Sigmoid colon (tissue), 7 donors: ENCODE data around the gene PEX26. TPM values are rescaled to one million over a fixed set of nuclear protein-coding genes. Genes with fewer than 3 reads are reported as not detected.
"Not testable (repeated sequence)": the region's sequence is repeated elsewhere in the genome, so short reads cannot be mapped to it uniquely, and the experiment has no call there.

Experiments
- DNase-seq: peaks from one replicate; pipeline ENCODE4 v3.0.0-alpha.2; 2019
- H3K27ac ChIP-seq, 4 donors: fragments of 200-600 bp; sonication (generic); one replicate each; pipeline ENCODE4 v1.5.1; 2016 to 2019; ENCODE audit warnings: mild to moderate bottlenecking in 1 of 4
- H3K27me3 ChIP-seq, 3 donors: fragments of 200-600 bp; sonication (generic); one replicate each; pipeline ENCODE4 v1.5.1; 2019; ENCODE audit warnings: mild to moderate bottlenecking in 1 of 3
- H3K36me3 ChIP-seq, 4 donors: fragments of 200-600 bp; sonication (generic); one replicate each; pipeline ENCODE4 v1.5.1; 2016 to 2019
- H3K4me1 ChIP-seq, 4 donors: fragments of 200-600 bp; sonication (generic); one replicate each; pipeline ENCODE4 v1.5.1; 2017 to 2019
- H3K4me3 ChIP-seq, 4 donors: fragments of 200-600 bp; sonication (generic); one replicate each; pipeline ENCODE4 v1.5.1; 2017 to 2019; ENCODE audit warnings: mild to moderate bottlenecking in 2 of 4, moderate library complexity in 1 of 4
- H3K9me3 ChIP-seq, 4 donors: fragments of 200-600 bp in 3 of 4; sonication (generic) in 3 of 4; one replicate each; pipeline versions ENCODE4 v1.5.1 to v1.6.1; 2013 to 2019
- EP300 ChIP-seq, 4 donors: sonication (generic); formaldehyde crosslinking; IDR thresholded peaks; one replicate each; pipeline ENCODE4 v1.6.1; 2017; ENCODE audit warnings: antibody characterized with exemption in 4 of 4
- POLR2A ChIP-seq, 2 donors: fragments of 450-650 bp; IDR thresholded peaks; one replicate each; pipeline ENCODE4 v1.6.1; 2016; ENCODE audit warnings: antibody characterized with exemption in 2 of 2, mild to moderate bottlenecking in 2 of 2, moderate library complexity in 2 of 2
- POLR2AphosphoS5 ChIP-seq, 4 donors: sonication (generic); formaldehyde crosslinking; IDR thresholded peaks; one replicate each; pipeline ENCODE4 v1.6.1; 2017; ENCODE audit warnings: antibody characterized with exemption in 4 of 4
- WGBS, 2 donors: extraction: QIAGEN DNeasy Blood & Tissue Kit; methylation state at CpG; one replicate each; pipeline ENCODE4 v1.1.7; 2013; 5-methylcytosine and 5-hydroxymethylcytosine counted together
- intact Hi-C: fragments of 100-400 bp; cut with DNase I; formaldehyde crosslinking; loops from one replicate; pipeline ENCODE4 v1.15.1; 2023
- polyA plus RNA-seq, 3 donors: library from polyadenylated mRNA; stranded (reverse); fragments of 200-250 nt; gene quantifications; one replicate each; pipeline ENCODE4 v1.2.3, GENCODE V29; 2013
- total RNA-seq, 4 donors: library from RNA; depleted of rRNA; stranded (reverse); fragments of >200 nt; gene quantifications; one replicate each; pipeline ENCODE4 v1.1.0, GENCODE V29; 2016
- TF ChIP-seq, protein P1 (sequence below), 4 experiments: fragments of 450-650 bp in 3 of 4; fragments of 200-600 bp in 1 of 4; IDR thresholded peaks; one replicate each; pipeline ENCODE4 v1.5.1; 2016 to 2019; ENCODE audit warnings: antibody characterized with exemption in 4 of 4, mild to moderate bottlenecking in 3 of 4, moderate library complexity in 2 of 4
- donor health status: healthy with polysubstance abuse.
- donor health status: Bipolar disorder and iron deficiency.
- donor health status: healthy.

PEX26 gene
- total and polyA plus RNA-seq, 7 donors, result 13.3 to 124 (median 21.3) TPM

DNA sequence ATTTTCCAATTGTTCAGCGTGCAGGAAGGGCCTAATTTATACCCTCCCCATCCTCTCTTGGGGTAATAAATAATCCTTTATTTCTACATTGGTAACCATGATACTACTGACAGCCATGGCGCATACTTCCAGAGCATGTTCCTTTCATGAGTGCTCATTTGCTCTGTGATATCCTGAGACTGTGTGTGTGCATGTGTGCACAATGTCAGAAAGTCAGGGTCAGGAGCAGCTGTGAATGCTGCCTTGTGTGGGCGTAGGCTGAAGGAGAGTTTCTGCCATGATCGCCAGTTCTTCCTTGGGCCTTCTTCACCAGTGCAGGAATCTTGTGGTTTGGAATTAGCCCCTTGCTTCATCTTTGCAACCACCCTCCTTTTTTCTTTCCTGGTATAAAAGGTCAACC lies 43.1 kb downstream of the PEX26 start:
- WGBS, 2 donors, result 95 to 98% methylated on average over 4 of the region's 4 CpGs
- intact Hi-C loops, result no loop called here
- H3K9me3 ChIP-seq, result no peaks in the 10 kb centered on the region
- no peaks in the 10 kb centered on the region for H3K36me3 ChIP-seq
- DNase-seq, result no peak
- no peaks in the 10 kb centered on the region for H3K27me3 ChIP-seq
- no peak for TF ChIP-seq POLR2A (IDR thresholded peaks at IDR 0.05)
- TF ChIP-seq, protein P1, sequence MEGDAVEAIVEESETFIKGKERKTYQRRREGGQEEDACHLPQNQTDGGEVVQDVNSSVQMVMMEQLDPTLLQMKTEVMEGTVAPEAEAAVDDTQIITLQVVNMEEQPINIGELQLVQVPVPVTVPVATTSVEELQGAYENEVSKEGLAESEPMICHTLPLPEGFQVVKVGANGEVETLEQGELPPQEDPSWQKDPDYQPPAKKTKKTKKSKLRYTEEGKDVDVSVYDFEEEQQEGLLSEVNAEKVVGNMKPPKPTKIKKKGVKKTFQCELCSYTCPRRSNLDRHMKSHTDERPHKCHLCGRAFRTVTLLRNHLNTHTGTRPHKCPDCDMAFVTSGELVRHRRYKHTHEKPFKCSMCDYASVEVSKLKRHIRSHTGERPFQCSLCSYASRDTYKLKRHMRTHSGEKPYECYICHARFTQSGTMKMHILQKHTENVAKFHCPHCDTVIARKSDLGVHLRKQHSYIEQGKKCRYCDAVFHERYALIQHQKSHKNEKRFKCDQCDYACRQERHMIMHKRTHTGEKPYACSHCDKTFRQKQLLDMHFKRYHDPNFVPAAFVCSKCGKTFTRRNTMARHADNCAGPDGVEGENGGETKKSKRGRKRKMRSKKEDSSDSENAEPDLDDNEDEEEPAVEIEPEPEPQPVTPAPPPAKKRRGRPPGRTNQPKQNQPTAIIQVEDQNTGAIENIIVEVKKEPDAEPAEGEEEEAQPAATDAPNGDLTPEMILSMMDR (IDR thresholded peaks at IDR 0.05), result no peak
- TF ChIP-seq EP300 (IDR thresholded peaks at IDR 0.05), result no peak
- TF ChIP-seq POLR2AphosphoS5 (IDR thresholded peaks at IDR 0.05), result no peak
- no peak overlapping the region for H3K4me3 ChIP-seq
- H3K4me1 ChIP-seq, result no peaks in the 10 kb centered on the region
- H3K27ac ChIP-seq, result no peak overlapping the region

DNA sequence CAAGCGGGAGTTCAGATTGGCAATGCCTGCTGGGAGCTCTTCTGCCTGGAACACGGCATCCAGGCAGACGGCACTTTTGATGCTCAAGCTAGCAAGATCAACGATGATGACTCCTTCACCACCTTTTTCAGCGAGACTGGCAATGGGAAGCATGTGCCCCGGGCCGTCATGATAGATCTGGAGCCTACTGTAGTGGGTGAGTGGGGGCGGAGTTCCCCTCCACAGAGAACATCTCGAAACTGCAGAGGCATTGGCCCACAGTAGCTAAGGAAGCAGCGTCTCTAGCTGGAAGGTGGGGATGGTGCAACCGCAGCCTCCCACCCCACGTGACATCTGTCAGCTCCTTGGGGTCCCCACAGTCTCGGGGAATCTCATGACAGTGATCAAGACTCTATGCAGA lies 43.7 kb downstream of the PEX26 start:
- TF ChIP-seq POLR2A (IDR thresholded peaks at IDR 0.05) (no peak), EP300 (IDR thresholded peaks at IDR 0.05) (no peak), POLR2AphosphoS5 (IDR thresholded peaks at IDR 0.05) (no peak)
- TF ChIP-seq, protein P1 (IDR thresholded peaks at IDR 0.05), result no peak
- Histone ChIP-seq H3K4me1 (no peaks in the 10 kb centered on the region), H3K4me3 (no peak overlapping the region), H3K27me3 (no peaks in the 10 kb centered on the region), H3K9me3 (no peaks in the 10 kb centered on the region), H3K27ac (no peak overlapping the region), H3K36me3 (peaks cover 0 to 1% (median 0%) of the 10 kb centered on the region in 4 donors)
- no peak for DNase-seq
- intact Hi-C loops, result no loop called here
- WGBS, 2 donors, result 92 to 95% methylated on average over 13 of the region's 13 CpGs

DNA sequence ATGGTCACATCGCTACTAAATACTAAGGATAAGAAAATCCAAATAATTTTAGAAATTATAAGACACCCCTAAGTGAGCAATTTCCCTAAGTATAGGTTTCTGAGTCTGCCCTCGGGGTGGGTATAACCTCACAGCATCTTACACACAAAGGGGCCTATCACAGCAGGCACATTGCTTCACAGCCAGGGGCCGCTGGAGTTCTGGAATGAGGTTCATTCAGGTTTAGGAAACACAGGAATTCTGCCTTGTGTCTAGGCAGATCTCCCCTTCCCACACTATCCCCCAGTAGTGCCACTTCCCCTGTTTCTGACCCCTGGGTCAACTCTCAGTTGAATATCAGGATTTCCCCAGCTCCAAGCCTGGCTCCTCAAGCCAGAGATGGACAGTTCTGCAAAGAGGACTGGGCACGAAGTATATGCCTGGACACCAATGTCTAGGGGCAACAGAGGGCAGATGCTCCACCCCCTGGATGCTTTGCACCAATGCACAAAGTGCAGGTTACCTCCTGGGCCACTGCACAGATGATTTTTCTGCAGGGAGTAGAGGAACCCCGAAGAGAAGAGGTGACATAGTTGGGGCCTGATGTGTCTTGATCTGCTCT lies 44.3 kb downstream of the PEX26 start:
- Histone ChIP-seq H3K4me3 (no peak overlapping the region), H3K9me3 (no peaks in the 10 kb centered on the region), H3K4me1 (no peaks in the 10 kb centered on the region), H3K27me3 (no peaks in the 10 kb centered on the region), H3K27ac (no peak overlapping the region), H3K36me3 (peaks cover 0 to 7% (median 0%) of the 10 kb centered on the region in 4 donors)
- WGBS, 2 donors, result 88 to 92% methylated on average over 5 of the region's 5 CpGs
- intact Hi-C loops, result no loop called here
- DNase-seq, result no peak
- TF ChIP-seq POLR2A (IDR thresholded peaks at IDR 0.05), result no peak
- TF ChIP-seq EP300 (IDR thresholded peaks at IDR 0.05), result no peak
- TF ChIP-seq, protein P1 (IDR thresholded peaks at IDR 0.05), result no peak
- no peak for TF ChIP-seq POLR2AphosphoS5 (IDR thresholded peaks at IDR 0.05)

DNA sequence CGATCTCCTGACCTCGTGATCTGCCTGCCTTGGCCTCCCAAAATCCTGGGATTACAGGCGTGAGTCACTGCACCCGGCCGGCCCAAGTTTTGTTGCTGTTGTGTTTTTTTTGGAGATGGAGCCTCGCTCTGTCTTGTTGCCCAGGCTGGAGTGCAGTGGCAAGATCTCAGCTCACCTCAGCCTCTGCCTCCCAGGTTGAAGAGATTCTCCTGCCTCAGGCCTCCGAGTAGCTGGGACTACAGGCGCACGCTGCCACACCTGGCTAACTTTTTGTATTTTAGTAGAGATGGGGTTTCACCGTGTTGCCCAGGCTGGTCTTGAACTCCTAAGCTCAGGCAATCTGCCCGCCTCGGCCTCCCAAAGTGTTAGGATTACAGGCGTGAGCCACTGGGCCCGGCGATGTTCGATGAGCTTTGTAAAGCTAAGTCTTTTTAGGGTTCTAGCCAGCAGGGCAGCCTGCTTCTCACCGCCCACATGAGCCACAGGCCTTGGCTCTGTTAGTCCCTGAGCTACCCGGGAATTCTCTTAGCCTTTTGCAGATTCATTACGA lies 45.8 kb downstream of the PEX26 start:
- H3K4me1 ChIP-seq, H3K27ac ChIP-seq, H3K27me3 ChIP-seq, H3K9me3 ChIP-seq, DNase-seq, H3K36me3 ChIP-seq, H3K4me3 ChIP-seq, intact Hi-C loops: not testable (repeated sequence)
- 95 to 97% methylated on average over 19 of the region's 19 CpGs for WGBS, 2 donors

DNA sequence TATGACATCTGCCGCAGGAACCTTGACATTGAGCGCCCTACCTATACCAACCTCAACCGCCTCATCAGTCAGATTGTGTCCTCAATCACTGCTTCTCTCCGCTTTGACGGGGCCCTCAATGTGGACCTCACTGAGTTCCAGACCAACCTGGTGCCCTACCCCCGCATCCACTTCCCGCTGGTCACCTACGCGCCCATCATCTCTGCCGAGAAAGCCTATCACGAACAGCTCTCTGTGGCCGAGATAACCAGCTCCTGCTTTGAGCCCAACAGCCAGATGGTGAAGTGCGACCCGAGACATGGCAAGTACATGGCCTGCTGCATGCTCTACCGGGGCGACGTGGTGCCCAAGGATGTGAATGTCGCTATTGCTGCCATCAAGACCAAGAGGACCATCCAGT lies 48.8 kb downstream of the PEX26 start:
- no peak for DNase-seq
- intact Hi-C loops, result no loop called here
- no peak for TF ChIP-seq POLR2A (IDR thresholded peaks at IDR 0.05)
- no peak for TF ChIP-seq EP300 (IDR thresholded peaks at IDR 0.05)
- TF ChIP-seq, protein P1 (IDR thresholded peaks at IDR 0.05), result no peak
- TF ChIP-seq POLR2AphosphoS5 (IDR thresholded peaks at IDR 0.05), result no peak
- Histone ChIP-seq H3K4me1 (no peaks in the 10 kb centered on the region), H3K27me3 (no peaks in the 10 kb centered on the region), H3K27ac (no peak overlapping the region), H3K9me3 (no peaks in the 10 kb centered on the region), H3K36me3 (peaks cover 0 to 7% (median 0%) of the 10 kb centered on the region in 4 donors), H3K4me3 (no peak overlapping the region)
- 98% methylated on average over 18 of the region's 18 CpGs for WGBS, 2 donors
